GM21447 (cell line): ENCODE data around the gene HBS1L.

ENCODE experiments used
- ATAC-seq: cut with Tn5 transposase; IDR thresholded peaks from one replicate; pipeline ENCODE4 v1.9.1; 2021; ENCODE audit not compliant: unreplicated experiment

Gene HBS1L

DNA sequence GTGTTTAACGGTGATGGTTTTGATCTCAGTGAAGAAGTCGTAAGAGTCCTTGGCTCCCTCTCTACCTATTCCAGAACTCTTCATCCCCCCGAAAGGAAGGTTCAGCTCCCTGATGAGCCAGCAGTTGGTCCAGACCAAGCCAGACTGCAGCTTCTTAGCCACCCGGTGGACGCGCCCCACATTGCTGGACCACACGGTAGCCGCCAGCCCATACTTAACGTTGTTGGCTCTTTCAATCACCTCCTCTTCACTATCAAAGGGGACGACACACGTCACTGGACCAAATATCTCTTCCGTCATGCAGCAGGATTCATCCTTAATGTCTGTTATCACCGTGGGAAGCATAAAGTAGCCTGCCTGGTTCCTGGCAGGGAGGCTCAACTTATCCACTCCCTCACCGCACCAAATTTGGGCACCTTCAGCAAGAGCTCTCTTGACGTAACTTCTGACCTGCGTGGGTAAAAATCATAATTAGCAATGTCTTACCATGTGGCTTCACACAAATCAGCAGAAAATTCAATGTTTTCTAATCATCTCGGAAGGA is 136.1 kb downstream of the HBS1L start:
- no peak for ATAC-seq

DNA sequence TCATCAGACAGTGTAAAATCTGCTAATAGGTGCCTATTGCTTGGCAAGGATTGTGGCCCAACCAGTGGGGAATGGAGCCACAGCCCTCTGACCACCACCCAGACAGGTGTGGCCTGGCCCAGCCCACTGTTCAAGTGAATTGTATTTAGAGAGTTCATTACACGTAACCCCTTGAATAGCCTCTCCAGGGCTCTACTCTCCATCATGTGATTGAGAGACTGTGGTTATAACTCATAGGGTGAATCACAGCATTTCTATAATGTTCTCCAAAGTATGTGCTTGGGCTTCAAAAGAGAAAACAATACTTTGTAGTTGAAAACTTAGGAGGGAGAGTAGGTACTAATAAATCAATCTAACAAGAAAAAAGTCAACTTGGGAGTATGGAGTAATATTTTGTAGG is 143.1 kb downstream of the HBS1L start:
- ATAC-seq = no peak

DNA sequence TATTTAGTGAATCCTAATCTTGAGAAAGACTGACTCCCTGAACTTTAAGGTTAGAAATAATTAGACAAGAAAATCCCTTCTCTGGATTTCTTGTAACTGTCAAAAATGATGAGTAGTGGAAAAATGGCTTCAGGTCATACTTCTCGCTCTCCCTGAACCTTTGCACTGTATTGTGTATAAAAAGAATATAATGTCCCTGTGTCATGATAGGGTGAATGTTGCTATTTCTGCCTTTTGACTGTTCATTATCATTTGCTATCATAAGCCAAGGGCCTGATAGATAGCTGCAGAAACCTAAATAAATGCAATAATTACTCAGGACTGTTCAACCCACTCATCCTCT is 144.1 kb downstream of the HBS1L start:
- ATAC-seq = no peak
